ENCODE measurements around the gene PIK3CD.

Gene PIK3CD

GRCh38 chr1:9717193-9718005, 65.9 kb downstream of the PIK3CD start:
- peak; percentile 58 to 78 for DNase-seq (ENCODE audit: low read depth in 1 of 2, low spot score in 1 of 2)

GRCh38 chr1:9718006-9718680, 66.6 kb downstream of the PIK3CD start:
- no peak for DNase-seq (ENCODE audit: low read depth in 1 of 2, low spot score in 1 of 2)

GRCh38 chr1:9719978-9720722, 68.6 kb downstream of the PIK3CD start:
- DNase-seq (ENCODE audit: low read depth in 1 of 2, low spot score in 1 of 2): no peak

- DNase-seq (ENCODE audit: low read depth in 1 of 2, low spot score in 1 of 2): no peak
Measured at GRCh38 chr1:9720785-9721605, 69.5 kb downstream of the PIK3CD start.

- DNase-seq (ENCODE audit: low read depth in 1 of 2, low spot score in 1 of 2): peak; percentile 52 to 82
Measured at GRCh38 chr1:9721606-9722377, 70.3 kb downstream of the PIK3CD start.

- DNase-seq (ENCODE audit: low read depth in 1 of 2, low spot score in 1 of 2): no peak
Measured at GRCh38 chr1:9722378-9722749, 70.8 kb downstream of the PIK3CD start.

- DNase-seq (ENCODE audit: low read depth in 1 of 2, low spot score in 1 of 2): no peak
Measured at GRCh38 chr1:9723068-9723805, 71.7 kb downstream of the PIK3CD start.

- no peak for DNase-seq (ENCODE audit: low read depth in 1 of 2, low spot score in 1 of 2)
Measured at GRCh38 chr1:9723926-9724325, 72.4 kb downstream of the PIK3CD start.

GRCh38 chr1:9724706-9725476, 73.4 kb downstream of the PIK3CD start:
- DNase-seq (ENCODE audit: low read depth in 1 of 2, low spot score in 1 of 2): peak; percentile 48 to 61

GRCh38 chr1:9726406-9726805, 74.9 kb downstream of the PIK3CD start:
- DNase-seq (ENCODE audit: low read depth in 1 of 2, low spot score in 1 of 2): no peak

- DNase-seq (ENCODE audit: low read depth in 1 of 2, low spot score in 1 of 2): no peak
Measured at GRCh38 chr1:9726905-9727595, 75.5 kb downstream of the PIK3CD start.

GRCh38 chr1:9728451-9729295, 77.1 kb downstream of the PIK3CD start:
- DNase-seq (ENCODE audit: low read depth in 1 of 2, low spot score in 1 of 2): peak in 1 of 2 donors; percentile 50

GRCh38 chr1:9729523-9729922, 78.0 kb downstream of the PIK3CD start:
- DNase-seq (ENCODE audit: low read depth in 1 of 2, low spot score in 1 of 2): no peak

- no peak for DNase-seq (ENCODE audit: low read depth in 1 of 2, low spot score in 1 of 2)
Measured at GRCh38 chr1:9730096-9730901, 78.8 kb downstream of the PIK3CD start.

- no peak for DNase-seq (ENCODE audit: low read depth in 1 of 2, low spot score in 1 of 2)
Measured at GRCh38 chr1:9731051-9731537, 79.6 kb downstream of the PIK3CD start.

- DNase-seq (ENCODE audit: low read depth in 1 of 2, low spot score in 1 of 2): no peak
Measured at GRCh38 chr1:9731561-9731960, 80.0 kb downstream of the PIK3CD start.
